HL-60 (cell line): ENCODE measurements around the gene MGST2.

Source experiments
- CTCF ChIP-seq: IDR thresholded peaks from one replicate; pipeline ENCODE4 v1.5.1; 2011; ENCODE audit warnings: low read length, control low read depth, inconsistent platforms; ENCODE audit not compliant: insufficient read depth
- GABPA ChIP-seq: IDR thresholded peaks from 2 replicates; pipeline ENCODE4 v1.6.1; 2012; ENCODE audit warnings: low read depth
- REST ChIP-seq: IDR thresholded peaks from 2 replicates; pipeline ENCODE4 v1.6.1; 2012; ENCODE audit warnings: low read depth; ENCODE audit not compliant: insufficient replicate concordance
- SPI1 ChIP-seq: IDR thresholded peaks from 2 replicates; pipeline ENCODE4 v1.6.1; 2012; ENCODE audit warnings: low read depth, mild to moderate bottlenecking, borderline replicate concordance

- TF ChIP-seq CTCF: no peak
- no peak for TF ChIP-seq REST
- no peak for TF ChIP-seq SPI1
- no peak for TF ChIP-seq GABPA
Measured at GRCh38 chr4:139740121-139740520, 74.5 kb downstream of the MGST2 start.
